GM19351 (cell line): ENCODE measurements around the gene TOMM40L.
"Not testable (repeated sequence)": the region's sequence is repeated elsewhere in the genome, so short reads cannot be mapped to it uniquely, and the experiment has no call there.

Experiments used
- ATAC-seq: cut with Tn5 transposase; IDR thresholded peaks from one replicate; pipeline ENCODE4 v1.9.1; 2021; ENCODE audit warnings: mild to moderate bottlenecking, moderate library complexity; ENCODE audit not compliant: unreplicated experiment

The TOMM40L gene

GRCh38 chr1:161250100-161250499 is 24.2 kb downstream of the TOMM40L start:
- not testable (repeated sequence) for ATAC-seq

- no peak for ATAC-seq
Measured at GRCh38 chr1:161250829-161251228, 25.0 kb downstream of the TOMM40L start.

- ATAC-seq = no peak
Measured at GRCh38 chr1:161251579-161251978, 25.7 kb downstream of the TOMM40L start.

DNA sequence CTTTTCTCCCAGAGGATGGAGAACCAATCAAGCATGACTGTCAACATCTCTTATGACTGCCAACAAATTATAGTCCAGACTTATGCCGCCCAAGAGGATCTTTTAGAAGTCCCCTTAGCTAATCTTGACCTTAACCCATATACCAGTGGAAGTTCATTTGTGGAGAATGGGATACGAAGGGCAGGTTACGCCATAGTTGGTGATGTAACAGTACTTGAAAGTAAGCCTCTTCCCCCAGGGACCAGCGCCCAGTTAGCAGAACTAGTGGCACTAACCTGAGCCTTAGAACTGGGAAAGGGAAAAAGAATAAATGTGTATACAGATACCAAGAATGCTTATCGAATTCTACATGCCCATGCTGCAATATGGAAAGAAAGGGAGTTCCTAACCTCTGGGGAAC is 29.4 kb downstream of the TOMM40L start:
- ATAC-seq = not testable (repeated sequence)

GRCh38 chr1:161255955-161256520 is 30.2 kb downstream of the TOMM40L start:
- ATAC-seq = not testable (repeated sequence)

DNA sequence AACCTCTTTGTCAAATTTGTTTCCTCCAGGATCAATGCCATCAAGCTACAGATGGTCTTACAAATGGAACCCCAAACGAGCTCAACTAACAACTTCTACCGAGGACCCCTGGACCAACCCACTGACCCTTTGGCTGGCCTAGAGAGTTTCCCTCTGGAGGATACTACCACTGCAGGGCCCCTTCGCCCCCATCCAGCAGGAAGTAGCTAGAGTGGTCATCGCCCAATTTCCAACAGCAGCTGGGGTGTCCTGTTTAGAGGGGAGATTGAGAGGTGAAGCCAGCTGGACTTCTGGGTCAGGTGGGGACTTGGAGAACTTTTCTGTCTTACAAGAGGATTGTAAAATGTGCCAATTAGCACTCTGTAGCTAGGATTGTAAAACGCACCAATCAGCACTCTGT is 31.2 kb downstream of the TOMM40L start:
- not testable (repeated sequence) for ATAC-seq

GRCh38 chr1:161258439-161259344 is 32.8 kb downstream of the TOMM40L start, which contains the start of gene PCP4L1:
PCP4L1 (plus strand) TSS chr1:161258745; CDS start chr1:161258975, 230 bp downstream.
- peak; percentile 53 for ATAC-seq

GRCh38 chr1:161259345-161259702 is 33.5 kb downstream of the TOMM40L start:
- ATAC-seq = no peak

DNA sequence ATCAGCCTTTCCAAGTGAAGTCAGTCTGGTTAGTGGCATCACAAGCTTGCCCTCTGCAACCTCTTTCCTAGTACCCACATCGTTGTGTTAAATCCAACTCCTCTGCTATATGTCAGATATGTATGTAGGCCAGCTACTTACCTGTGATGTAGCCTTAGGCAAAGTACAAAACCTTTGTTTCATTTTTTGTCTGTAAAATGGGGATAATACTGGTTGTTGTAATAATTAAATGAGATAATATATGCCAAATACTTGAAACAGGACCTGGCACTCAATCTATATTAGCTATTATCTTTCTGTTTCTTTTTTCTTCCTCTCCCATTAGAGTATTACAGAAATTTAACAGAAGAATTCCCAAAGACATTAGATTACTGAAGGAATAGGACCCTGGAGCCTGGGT is 33.9 kb downstream of the TOMM40L start:
- no peak for ATAC-seq

DNA sequence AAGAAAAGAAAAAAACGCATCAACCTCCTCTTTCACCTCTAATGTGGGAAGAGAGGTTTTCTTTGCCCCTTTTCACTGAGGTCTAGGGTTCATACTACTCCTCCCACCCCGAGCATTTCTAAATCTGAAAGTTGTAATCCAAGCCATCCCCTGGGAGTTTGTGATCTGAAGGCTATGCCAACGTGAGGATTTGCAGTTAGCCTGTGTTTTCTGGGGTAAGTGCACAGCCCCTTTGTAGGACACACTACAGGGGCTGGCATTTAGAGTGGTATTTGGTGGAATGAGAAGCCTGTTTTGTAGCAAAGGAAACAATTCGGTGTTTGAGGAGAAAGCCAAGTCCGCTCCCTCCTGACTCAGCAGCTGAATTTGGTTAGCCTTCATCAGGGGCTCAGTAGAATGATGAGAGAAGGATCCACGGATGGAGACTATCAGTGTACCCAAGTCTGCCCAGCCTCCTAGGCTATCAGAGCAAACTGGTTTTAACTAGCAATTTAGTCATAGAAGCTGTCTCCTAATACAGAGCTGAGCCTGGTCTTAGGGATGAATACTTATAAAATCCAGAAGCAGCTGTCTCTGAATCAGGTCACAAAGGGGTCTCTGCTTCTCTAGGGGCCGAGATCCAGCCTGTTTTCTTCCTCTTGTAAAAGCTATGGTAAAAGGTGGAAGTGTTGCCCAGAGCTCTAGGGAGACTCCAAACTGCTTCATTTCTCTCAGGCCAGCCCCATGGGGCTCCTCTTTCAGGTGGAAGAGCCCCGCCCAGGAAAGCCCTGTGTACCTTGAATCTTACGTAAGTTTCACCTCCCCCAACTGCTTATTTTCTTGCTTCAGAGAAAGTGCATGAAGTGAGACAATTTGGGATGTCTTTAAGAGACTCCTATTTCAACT is 34.8 kb downstream of the TOMM40L start:
- no peak for ATAC-seq

- no peak for ATAC-seq
Measured at GRCh38 chr1:161261261-161262235, 35.7 kb downstream of the TOMM40L start.

GRCh38 chr1:161265305-161265704 is 39.4 kb downstream of the TOMM40L start:
- ATAC-seq = no peak

- no peak for ATAC-seq
Measured at GRCh38 chr1:161266202-161266601, 40.3 kb downstream of the TOMM40L start.

DNA sequence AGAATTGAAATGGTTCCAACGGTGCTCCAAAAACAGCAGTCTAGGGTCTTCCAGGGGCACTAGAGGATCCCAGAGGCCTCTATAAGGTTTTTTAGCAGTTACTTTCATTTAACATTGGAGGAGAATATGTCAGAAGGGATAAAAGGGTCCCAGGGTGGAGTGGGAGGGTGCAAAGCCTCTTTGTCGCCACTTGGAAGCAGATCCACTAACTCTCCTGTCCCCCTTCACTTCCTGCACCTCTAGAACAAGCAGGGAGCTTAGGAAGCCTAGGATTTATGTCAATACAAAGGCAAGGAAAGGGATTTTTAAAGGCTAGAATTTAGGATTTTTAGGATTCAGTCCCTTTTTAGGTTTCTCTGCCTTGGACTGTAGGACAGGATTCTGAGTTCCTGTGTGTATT is 41.0 kb downstream of the TOMM40L start:
- ATAC-seq = no peak

- ATAC-seq = no peak
Measured at GRCh38 chr1:161267321-161267720, 41.5 kb downstream of the TOMM40L start.

GRCh38 chr1:161273402-161273801 is 47.5 kb downstream of the TOMM40L start:
- no peak for ATAC-seq

DNA sequence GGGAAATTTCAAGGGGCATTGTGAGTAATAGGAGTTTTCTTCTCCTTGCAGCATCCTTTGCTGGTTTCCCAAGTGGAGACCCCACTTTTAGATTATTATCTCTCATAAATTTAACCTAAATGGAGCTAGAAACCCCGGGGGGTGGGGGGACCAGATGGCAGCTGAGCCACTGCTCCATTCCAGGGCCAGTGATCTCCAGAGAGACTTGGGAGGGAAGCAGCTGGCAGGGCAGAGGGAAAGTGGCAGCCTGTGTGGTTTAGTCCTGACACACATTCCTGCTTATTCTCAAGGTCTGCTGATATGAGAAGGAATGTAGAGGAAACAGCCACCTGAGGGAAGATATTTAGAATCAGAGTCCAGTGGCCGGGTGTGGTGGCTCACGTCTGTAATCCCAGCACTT is 49.0 kb downstream of the TOMM40L start:
- no peak for ATAC-seq
